ENCODE measurements around the gene ZNF430. TPM values are rescaled to one million over a fixed set of nuclear protein-coding genes. Genes with fewer than 3 reads are reported as not detected.

ZNF430 gene
- polyA plus RNA-seq, 3 donors: 10.7 to 12.2 (median 11.9) TPM

GRCh38 chr19:21094347-21095025, 74.0 kb downstream of the ZNF430 start:
- no peak for DNase-seq (ENCODE audit: extremely low read depth in 1 of 11, low read depth in 9 of 11, low spot score in 4 of 11)

DNA sequence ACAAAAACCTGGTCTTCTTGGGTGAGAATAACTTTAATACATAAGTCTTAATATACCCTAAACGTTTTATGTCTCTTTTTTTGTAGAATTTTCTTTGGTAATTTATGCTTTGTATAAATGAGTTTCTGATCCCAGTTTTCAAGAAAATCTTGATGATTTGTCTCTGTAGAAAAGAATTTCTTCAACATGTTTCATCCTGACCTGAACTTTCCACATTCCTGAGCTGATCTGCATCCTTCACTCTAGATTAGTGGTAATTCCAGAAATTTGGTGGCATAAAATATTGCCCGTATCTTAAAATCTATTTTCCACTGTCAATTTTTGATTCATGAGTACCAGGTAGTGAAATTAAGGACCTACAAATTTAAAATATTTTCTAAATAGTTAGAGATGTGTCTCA, 77.8 kb downstream of the ZNF430 start:
- DNase-seq (ENCODE audit: extremely low read depth in 1 of 11, low read depth in 9 of 11, low spot score in 4 of 11): no peak

- DNase-seq (ENCODE audit: extremely low read depth in 1 of 11, low read depth in 9 of 11, low spot score in 4 of 11): no peak
Observed at GRCh38 chr19:21101521-21102242, 81.2 kb downstream of the ZNF430 start.

- DNase-seq (ENCODE audit: extremely low read depth in 1 of 11, low read depth in 9 of 11, low spot score in 4 of 11): no peak
Observed at GRCh38 chr19:21109116-21109515, 88.7 kb downstream of the ZNF430 start.

Other genes with a start within 250 kb of the ZNF430 start
- gene ZNF66, start 244.4 kb upstream of the ZNF430 start, polyA plus RNA-seq (ENCODE audit: insufficient read length in 3 of 3): 1 to 10 TPM; 3.9 to 6.2 (median 5.7) TPM
- 10 to 100 TPM; 17.3 to 20.1 (median 18.8) TPM for gene ZNF85, start 97.4 kb upstream of the ZNF430 start, polyA plus RNA-seq (ENCODE audit: insufficient read length in 3 of 3)
- gene ZNF714, start 61.5 kb downstream of the ZNF430 start, polyA plus RNA-seq (ENCODE audit: insufficient read length in 3 of 3): 10 to 100 TPM; 14.8 to 28.7 (median 15.6) TPM
- gene ZNF431, start 121.4 kb downstream of the ZNF430 start, polyA plus RNA-seq (ENCODE audit: insufficient read length in 3 of 3): 10 to 100 TPM; 19.0 to 29.4 (median 23.6) TPM

Measured in renal cortex interstitium (tissue), 11 donors.